HG03520 (cell line): ENCODE measurements around the gene KCNIP4.
"Not testable (repeated sequence)": the region's sequence is repeated elsewhere in the genome, so short reads cannot be mapped to it uniquely, and the experiment has no call there.

Experiments used
- ATAC-seq: cut with Tn5 transposase; IDR thresholded peaks from one replicate; pipeline ENCODE4 v1.9.1; 2021; ENCODE audit warnings: mild to moderate bottlenecking, moderate library complexity; ENCODE audit not compliant: unreplicated experiment

The KCNIP4 gene

DNA sequence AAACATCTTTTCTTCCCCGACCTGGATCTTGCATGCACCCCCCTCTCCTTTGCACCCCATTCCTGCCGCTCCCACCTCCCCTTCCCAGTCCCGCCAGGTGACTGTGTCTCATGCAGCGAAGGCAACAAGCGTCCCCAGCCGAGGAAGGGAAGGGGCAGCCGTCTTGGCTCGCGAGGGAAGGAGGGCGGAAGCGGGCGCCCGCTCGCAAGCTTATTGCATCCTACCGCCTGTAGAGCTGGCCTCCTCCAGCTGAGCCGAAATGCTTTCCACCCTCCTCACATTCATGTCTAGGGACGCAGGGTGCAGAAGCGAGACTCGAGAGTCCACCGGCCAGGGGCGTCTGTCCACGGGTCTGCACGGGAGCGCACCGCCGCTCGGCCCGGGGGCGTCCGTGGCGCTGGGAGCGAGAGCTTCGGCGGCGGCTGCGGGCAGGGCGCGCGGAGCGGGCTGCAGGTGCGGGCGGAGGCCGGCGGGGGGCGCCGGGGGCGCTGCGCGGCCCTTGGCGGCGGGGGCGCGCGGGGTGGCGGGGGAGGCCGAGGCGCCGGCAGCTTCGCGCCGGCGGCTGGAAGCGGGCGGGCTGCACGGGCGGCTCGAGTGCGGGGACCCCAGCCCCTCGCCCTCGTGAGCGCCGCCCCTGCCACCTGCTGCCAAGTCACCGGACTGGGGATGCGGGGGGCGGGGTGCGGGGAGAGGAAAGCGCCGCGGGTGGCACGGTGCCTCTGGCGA is at the start of gene KCNIP4:
KCNIP4 (minus strand) TSS at position 426 of the 726 bp plus-strand sequence.
- ATAC-seq = no peak

DNA sequence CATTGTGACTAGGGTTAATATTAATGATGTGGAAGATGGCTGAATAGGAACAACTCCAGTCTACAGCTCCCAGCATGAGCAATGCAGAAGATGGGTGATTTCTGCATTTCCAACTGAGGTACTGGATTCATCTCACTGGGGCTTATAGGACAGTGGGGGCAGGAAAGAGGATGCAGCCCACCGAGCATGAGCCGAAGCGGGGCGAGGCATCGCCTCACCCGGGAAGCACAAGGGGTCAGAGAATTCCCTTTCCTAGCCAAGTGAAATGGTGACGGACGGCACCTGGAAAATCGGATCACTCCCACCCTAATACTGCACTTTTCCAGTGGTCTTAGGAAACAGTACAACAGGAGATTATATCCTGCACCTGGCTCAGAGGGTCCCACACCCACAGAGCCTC is 48.0 kb upstream of the KCNIP4 start:
- not testable (repeated sequence) for ATAC-seq

- no peak for ATAC-seq
Observed at GRCh38 chr4:21992330-21992729, 43.8 kb upstream of the KCNIP4 start.

GRCh38 chr4:21991562-21991961 is 43.0 kb upstream of the KCNIP4 start:
- no peak for ATAC-seq

GRCh38 chr4:21991050-21991449 is 42.5 kb upstream of the KCNIP4 start:
- ATAC-seq = no peak

DNA sequence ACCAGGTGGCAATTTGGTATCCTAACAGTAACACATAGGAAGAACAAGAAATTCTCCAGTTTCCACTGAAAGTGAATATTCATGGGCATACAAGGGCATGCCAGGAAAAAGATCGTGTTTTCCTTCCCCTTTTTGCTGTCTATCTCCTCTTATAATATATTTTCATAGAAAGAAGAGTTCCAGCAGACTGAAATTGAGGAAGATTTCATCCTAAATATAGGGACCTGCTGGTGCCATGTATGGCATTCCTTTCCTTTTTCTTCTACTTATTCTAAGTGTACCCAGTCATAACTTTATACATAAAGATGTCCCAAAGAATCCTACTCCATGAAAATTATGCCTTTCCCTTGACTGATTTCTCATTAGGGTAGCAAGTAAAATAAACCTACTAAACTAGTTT is 40.8 kb upstream of the KCNIP4 start:
- no peak for ATAC-seq

DNA sequence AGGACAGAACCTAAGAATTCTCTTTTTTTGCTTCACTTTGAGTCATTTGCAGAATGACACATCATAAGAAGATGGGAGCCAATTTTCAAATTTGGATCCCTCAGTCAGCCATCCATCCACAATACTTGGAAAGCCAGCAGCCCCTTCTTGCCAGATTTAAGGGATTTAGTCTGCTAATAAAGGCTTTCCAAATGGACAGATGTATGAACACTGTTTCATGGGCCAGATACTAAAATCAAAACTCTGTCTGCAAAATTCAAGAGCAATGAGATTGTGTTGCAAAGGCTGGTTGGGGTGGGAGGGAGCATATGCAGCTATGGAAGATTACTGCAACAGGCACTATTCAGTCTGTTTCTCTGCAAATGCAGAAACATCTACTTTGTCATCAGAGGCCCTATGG is 37.7 kb upstream of the KCNIP4 start:
- ATAC-seq = no peak

DNA sequence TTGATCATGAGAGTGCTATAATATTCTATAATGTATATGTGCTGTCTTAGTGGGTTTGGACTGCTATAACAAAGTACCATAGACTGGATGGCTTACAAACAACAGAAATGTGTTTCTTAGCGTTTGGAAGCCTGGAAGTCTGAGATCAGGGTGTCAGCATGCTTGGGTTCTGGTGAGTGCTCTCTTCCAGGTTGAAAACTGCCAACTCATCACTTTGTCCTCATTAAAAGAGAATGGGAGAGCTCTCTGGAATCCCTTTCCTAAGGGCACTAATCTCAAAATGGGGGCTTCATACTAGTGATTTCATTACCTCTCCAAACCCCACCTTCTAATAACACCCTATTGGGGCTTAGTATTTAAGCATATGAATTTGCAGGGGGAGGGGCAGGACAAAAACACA is 33.5 kb upstream of the KCNIP4 start:
- no peak for ATAC-seq

- no peak for ATAC-seq
Observed at GRCh38 chr4:21979196-21979595, 30.6 kb upstream of the KCNIP4 start.

DNA sequence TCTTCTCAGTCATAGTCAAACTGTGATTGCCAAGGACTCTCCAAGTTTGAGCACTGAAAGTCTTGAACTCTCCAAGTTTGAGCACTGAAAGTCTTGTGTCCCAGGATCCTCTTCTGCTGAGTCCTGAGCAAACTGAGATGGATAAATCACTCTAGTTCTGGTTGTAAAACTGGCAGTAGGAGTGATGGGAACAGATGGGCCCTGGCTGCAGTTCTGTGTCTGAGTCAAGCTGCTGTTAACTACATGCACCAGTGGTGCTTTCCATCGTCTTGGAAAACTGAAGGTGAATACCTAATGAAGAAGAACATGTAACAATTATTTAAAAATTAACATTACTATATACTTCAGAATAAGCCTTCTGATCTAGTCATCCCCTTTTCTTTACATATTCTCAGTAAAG is 27.6 kb upstream of the KCNIP4 start:
- no peak for ATAC-seq

GRCh38 chr4:21973850-21974249 is 25.3 kb upstream of the KCNIP4 start:
- ATAC-seq = no peak

- no peak for ATAC-seq
Observed at GRCh38 chr4:21964762-21965319, 16.3 kb upstream of the KCNIP4 start.

GRCh38 chr4:21962691-21963090 is 14.1 kb upstream of the KCNIP4 start:
- ATAC-seq = no peak

DNA sequence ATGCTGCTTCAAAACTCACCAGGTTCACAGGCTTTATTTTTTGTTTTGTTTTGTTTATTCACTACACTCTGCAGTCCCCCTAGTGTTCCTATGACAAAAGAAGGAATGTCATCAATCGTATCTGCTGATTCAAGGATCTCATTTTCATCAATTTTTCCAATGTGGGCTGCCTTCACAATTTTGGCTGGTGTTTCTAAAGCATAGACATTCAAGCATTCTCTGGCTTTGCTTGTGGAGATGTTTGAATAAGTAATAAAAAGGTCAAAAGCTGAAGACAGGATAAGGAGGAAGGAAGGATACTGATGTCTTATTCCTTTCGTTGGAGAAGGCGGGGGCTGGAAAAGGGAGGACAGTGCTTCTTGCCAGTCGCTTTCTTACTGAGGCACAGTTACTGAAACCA is 12.2 kb upstream of the KCNIP4 start:
- no peak for ATAC-seq

DNA sequence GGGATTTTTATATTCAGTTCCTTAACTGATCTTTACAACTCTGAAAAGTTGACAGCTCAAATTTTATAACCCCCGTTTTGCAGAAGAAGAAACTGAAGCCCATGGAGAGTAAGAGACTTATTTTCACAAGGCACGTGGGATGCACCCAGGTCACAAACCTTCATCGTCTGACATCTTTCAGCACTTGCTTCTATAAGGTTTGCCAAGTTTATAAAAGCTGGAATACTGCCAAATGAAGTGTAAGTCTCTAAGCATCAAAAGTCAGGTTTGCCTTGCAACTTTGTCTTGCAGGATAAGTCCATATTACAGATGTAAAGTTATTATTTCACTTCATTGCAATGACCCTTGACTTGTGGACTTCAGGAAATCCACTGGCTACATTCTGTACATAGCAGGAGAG is 6.3 kb upstream of the KCNIP4 start:
- ATAC-seq = no peak

- no peak for ATAC-seq
Observed at GRCh38 chr4:21953653-21954052, 5.1 kb upstream of the KCNIP4 start.

GRCh38 chr4:21952549-21952948 is 4.0 kb upstream of the KCNIP4 start:
- no peak for ATAC-seq

GRCh38 chr4:21949073-21949457 is 493 bp upstream of the KCNIP4 start:
- ATAC-seq = no peak

DNA sequence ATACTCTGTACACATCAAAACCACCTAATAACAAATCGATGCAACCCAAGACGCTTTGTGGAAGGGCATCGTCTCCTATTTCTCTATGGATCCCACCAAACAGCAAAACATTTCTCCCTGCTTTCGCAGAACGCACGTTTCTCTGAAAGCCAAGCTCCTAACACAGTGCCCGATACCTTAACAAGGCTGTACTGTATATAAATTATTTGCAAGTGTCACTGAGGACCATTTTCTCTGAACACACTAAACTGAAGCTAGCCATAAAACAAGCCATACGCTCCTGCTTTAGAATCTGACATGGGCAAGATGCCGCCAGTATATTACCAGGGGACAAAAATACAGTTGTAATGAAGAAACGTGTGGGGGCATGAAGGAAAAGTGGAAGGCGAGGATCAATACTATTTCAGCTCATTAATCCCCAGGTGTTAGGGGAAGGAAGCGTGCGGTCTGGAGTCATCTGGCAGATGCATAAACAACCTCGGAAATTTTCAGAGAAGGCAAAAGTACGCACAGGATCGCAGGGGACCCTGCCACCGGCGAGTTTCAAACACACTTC is 703 bp downstream of the KCNIP4 start:
- no peak for ATAC-seq

GRCh38 chr4:21946858-21947257 is 1.7 kb downstream of the KCNIP4 start:
- no peak for ATAC-seq

DNA sequence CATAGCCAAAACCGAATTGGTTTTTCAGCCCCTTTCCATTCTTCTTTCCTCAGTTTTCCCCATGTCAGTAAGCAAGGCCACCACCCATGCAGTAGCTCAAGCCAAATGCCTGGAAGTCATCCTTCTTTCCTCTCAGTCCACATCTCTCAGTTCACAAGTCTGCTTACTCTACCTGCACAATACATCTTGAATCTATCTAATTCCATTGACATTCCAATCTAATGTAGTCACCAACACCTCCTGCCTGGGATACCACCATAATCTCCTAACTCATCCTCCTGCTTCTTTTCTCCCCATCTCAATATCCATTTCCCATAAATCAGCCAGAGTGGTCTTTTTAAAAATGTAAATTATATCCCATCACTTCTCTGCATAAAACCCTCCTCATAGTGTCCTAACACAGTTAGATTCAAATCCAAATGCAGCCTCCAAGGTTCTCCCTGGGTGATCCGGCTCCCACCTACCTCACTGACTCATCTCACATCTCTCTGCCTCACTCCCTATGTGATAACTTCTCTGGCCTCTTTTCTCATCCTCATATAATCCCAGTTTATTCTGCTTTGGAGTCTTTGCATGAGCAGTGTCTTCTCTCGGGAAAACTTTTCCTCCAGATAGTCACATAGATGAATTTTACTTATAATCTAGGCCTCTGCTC is 26.9 kb downstream of the KCNIP4 start:
- no peak for ATAC-seq

- no peak for ATAC-seq
Observed at GRCh38 chr4:21915761-21916160, 32.8 kb downstream of the KCNIP4 start.
